ENCODE results near the gene UNC5C. TPM values are rescaled to one million over a fixed set of nuclear protein-coding genes. Genes with fewer than 3 reads are reported as not detected.

The UNC5C gene
- total and polyA plus RNA-seq, 4 donors: 0.63 to 11.2 (median 8.6) TPM

- ATAC-seq (ENCODE audit: low FRiP score) (no peak), DNase-seq (no peak)
- Histone ChIP-seq H3K27ac (ENCODE audit: low read depth in 1 of 2, low read length in 2 of 2) (no peak overlapping the region), H3K4me1 (ENCODE audit: control insufficient read depth in 1 of 2, insufficient read depth in 2 of 2, low read length in 2 of 2) (peaks cover 0 to 2% of the 10 kb centered on the region in 2 donors), H3K36me3 (ENCODE audit: control insufficient read depth in 1 of 2, insufficient read depth in 2 of 2, low read length in 1 of 2) (no peaks in the 10 kb centered on the region), H3K9me3 (ENCODE audit: control insufficient read depth, low read length) (no peaks in the 10 kb centered on the region), H3K27me3 (ENCODE audit: control insufficient read depth in 1 of 2, insufficient read depth in 2 of 2, low read length in 1 of 2) (no peaks in the 10 kb centered on the region), H3K4me3 (ENCODE audit: low read length in 2 of 2) (no peak overlapping the region)
- WGBS, 2 donors: 59 to 72% methylated on average over 1 of the region's 1 CpG
- intact Hi-C loops (cut with DNase I): no loop called here
Measured at GRCh38 chr4:95476121-95476520, 72.7 kb downstream of the UNC5C start.

DNA sequence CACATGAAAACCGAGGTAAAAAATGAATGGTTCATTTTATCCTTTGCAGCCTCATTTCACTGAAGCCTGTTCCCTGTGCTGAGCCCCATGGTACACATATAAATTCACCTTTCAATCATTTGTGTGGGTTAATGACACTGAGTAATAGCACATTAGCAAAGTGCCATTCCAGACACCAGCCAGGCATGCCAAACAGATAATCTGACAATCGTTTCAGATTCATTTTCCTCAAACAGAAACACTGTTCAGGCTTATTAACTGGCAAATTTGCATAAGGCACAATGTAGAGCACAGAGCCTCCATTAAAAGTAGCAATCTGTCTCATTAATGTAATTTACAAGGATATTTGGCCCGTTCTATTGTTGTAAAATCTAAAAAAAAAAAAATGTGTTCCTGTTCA is 76.2 kb downstream of the UNC5C start:
- ATAC-seq (ENCODE audit: low FRiP score) (no peak), DNase-seq (no peak)
- Histone ChIP-seq H3K4me3 (ENCODE audit: low read length in 2 of 2) (no peak overlapping the region), H3K9me3 (ENCODE audit: control insufficient read depth, low read length) (no peaks in the 10 kb centered on the region), H3K27me3 (ENCODE audit: control insufficient read depth in 1 of 2, insufficient read depth in 2 of 2, low read length in 1 of 2) (no peaks in the 10 kb centered on the region), H3K36me3 (ENCODE audit: control insufficient read depth in 1 of 2, insufficient read depth in 2 of 2, low read length in 1 of 2) (no peaks in the 10 kb centered on the region), H3K4me1 (ENCODE audit: control insufficient read depth in 1 of 2, insufficient read depth in 2 of 2, low read length in 2 of 2) (peaks cover 0 to 1% of the 10 kb centered on the region in 2 donors), H3K27ac (ENCODE audit: low read depth in 1 of 2, low read length in 2 of 2) (no peak overlapping the region)
- intact Hi-C loops (cut with DNase I): no loop called here
- 52 to 54% methylated on average over 3 of the region's 3 CpGs for WGBS, 2 donors

DNA sequence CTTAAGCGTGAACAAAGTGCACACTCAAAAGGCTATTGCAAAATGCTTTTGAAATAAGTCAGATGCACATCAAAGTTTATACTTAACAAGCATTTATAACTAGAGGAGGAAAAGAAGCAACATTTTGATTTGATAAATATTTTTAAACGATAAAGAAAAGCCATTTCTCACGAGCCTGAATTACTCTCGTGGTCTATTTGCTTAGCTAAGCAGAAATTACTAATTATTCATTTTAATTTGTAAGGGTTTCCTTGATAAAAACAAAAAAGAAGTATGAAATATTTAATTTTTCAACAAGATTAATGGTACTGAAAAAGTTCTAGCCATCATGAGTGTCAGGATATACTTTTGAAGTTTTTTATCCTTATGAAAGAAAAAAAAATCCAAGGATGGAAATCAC is 78.2 kb downstream of the UNC5C start:
- no peak for ATAC-seq (ENCODE audit: low FRiP score)
- 89 to 93% methylated on average over 4 of the region's 4 CpGs for WGBS, 2 donors

GRCh38 chr4:95469617-95470016 is 79.2 kb downstream of the UNC5C start:
- intact Hi-C loops (cut with DNase I): no loop called here
- H3K27ac ChIP-seq (ENCODE audit: low read depth in 1 of 2, low read length in 2 of 2): no peak overlapping the region
- ATAC-seq (ENCODE audit: low FRiP score): no peak
- H3K4me3 ChIP-seq (ENCODE audit: low read length in 2 of 2): no peak overlapping the region
- no peaks in the 10 kb centered on the region for H3K36me3 ChIP-seq (ENCODE audit: control insufficient read depth in 1 of 2, insufficient read depth in 2 of 2, low read length in 1 of 2)
- no peak for DNase-seq
- no peaks in the 10 kb centered on the region for H3K27me3 ChIP-seq (ENCODE audit: control insufficient read depth in 1 of 2, insufficient read depth in 2 of 2, low read length in 1 of 2)
- WGBS, 2 donors: 45 to 54% methylated on average over 1 of the region's 1 CpG
- H3K4me1 ChIP-seq (ENCODE audit: control insufficient read depth in 1 of 2, insufficient read depth in 2 of 2, low read length in 2 of 2): no peaks in the 10 kb centered on the region
- no peaks in the 10 kb centered on the region for H3K9me3 ChIP-seq (ENCODE audit: control insufficient read depth, low read length)

More for the DNA sequence above, 78.2 kb downstream of the UNC5C start:
- H3K36me3 ChIP-seq (ENCODE audit: control insufficient read depth in 1 of 2, insufficient read depth in 2 of 2, low read length in 1 of 2): no peaks in the 10 kb centered on the region
- intact Hi-C loops (cut with DNase I): no loop called here
- H3K27ac ChIP-seq (ENCODE audit: low read depth in 1 of 2, low read length in 2 of 2): no peak overlapping the region
- H3K9me3 ChIP-seq (ENCODE audit: control insufficient read depth, low read length): no peaks in the 10 kb centered on the region
- no peak overlapping the region for H3K4me3 ChIP-seq (ENCODE audit: low read length in 2 of 2)
- DNase-seq: no peak
- no peaks in the 10 kb centered on the region for H3K27me3 ChIP-seq (ENCODE audit: control insufficient read depth in 1 of 2, insufficient read depth in 2 of 2, low read length in 1 of 2)
- no peaks in the 10 kb centered on the region for H3K4me1 ChIP-seq (ENCODE audit: control insufficient read depth in 1 of 2, insufficient read depth in 2 of 2, low read length in 2 of 2)

DNA sequence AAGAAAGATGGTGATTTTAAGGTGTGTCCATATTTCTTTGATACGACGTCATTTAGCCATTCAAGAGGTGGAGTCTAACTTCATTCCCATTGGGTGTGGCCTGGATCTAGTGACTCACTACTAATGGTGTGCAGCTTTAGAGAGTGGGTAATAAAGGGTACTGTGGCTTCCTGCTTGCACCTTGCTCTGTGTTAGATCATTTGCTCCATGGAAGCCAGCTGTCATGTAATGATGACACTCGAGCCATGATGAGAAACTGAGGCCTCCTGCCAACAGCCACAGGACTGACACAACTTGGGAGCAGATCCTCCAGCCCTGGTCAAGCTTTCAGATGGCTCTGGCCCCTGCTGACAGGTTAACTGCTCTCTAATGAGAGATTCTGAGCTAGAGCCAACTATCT is 82.0 kb downstream of the UNC5C start:
- ATAC-seq (ENCODE audit: low FRiP score): no peak
- no peak for DNase-seq
- no peaks in the 10 kb centered on the region for H3K4me1 ChIP-seq (ENCODE audit: control insufficient read depth in 1 of 2, insufficient read depth in 2 of 2, low read length in 2 of 2)
- intact Hi-C loops (cut with DNase I): no loop called here
- H3K36me3 ChIP-seq (ENCODE audit: control insufficient read depth in 1 of 2, insufficient read depth in 2 of 2, low read length in 1 of 2): no peaks in the 10 kb centered on the region
- H3K4me3 ChIP-seq (ENCODE audit: low read length in 2 of 2): no peak overlapping the region
- no peaks in the 10 kb centered on the region for H3K9me3 ChIP-seq (ENCODE audit: control insufficient read depth, low read length)
- WGBS, 2 donors: 93 to 94% methylated on average over 3 of the region's 3 CpGs
- H3K27me3 ChIP-seq (ENCODE audit: control insufficient read depth in 1 of 2, insufficient read depth in 2 of 2, low read length in 1 of 2): no peaks in the 10 kb centered on the region
- no peak overlapping the region for H3K27ac ChIP-seq (ENCODE audit: low read depth in 1 of 2, low read length in 2 of 2)

DNA sequence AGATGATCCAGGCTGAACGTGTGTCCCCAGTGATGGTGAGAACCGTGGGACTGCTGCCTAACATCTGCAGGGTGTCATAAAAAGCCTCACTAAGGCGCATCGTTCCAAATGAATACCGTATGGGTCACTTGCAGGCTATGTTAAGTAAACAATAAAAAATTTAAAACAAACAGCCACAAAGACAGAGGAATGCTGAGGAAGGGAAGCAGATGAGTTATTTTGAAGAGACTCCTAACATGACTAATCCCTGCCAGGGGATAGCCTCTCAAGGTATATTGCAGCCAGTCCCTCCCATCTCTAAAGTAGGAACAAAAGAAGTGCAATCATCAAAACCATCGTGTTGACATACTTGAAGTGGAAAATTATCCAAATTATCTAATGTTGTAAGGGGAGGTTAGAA is 83.8 kb downstream of the UNC5C start:
- no peaks in the 10 kb centered on the region for H3K36me3 ChIP-seq (ENCODE audit: control insufficient read depth in 1 of 2, insufficient read depth in 2 of 2, low read length in 1 of 2)
- H3K27me3 ChIP-seq (ENCODE audit: control insufficient read depth in 1 of 2, insufficient read depth in 2 of 2, low read length in 1 of 2): no peaks in the 10 kb centered on the region
- intact Hi-C loops (cut with DNase I): no loop called here
- ATAC-seq (ENCODE audit: low FRiP score): no peak
- peaks cover 0 to 1% of the 10 kb centered on the region in 2 donors for H3K4me1 ChIP-seq (ENCODE audit: control insufficient read depth in 1 of 2, insufficient read depth in 2 of 2, low read length in 2 of 2)
- H3K9me3 ChIP-seq (ENCODE audit: control insufficient read depth, low read length): no peaks in the 10 kb centered on the region
- H3K4me3 ChIP-seq (ENCODE audit: low read length in 2 of 2): no peak overlapping the region
- H3K27ac ChIP-seq (ENCODE audit: low read depth in 1 of 2, low read length in 2 of 2): no peak overlapping the region
- no peak for DNase-seq
- 75 to 77% methylated on average over 6 of the region's 6 CpGs for WGBS, 2 donors

DNA sequence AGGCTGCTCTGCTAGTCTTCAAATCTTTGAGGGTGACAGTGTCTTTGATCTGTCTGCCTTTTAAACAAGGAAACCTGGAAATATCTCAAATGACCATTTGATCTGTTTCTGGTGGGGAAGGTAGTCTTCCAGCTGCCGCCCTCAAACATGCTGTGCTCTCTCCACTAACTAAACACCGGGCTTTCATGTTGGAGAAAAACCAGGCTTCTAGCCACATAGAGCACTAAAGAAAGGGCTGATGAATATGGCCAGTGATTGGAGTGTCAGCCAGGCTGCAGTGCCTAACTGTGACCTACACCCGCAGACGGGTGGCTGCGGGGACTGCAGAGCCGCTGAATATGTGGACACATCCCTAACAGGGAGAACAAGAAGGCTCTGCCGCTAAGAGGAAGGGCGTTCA is 85.9 kb downstream of the UNC5C start:
- no peak for ATAC-seq (ENCODE audit: low FRiP score)
- no peaks in the 10 kb centered on the region for H3K9me3 ChIP-seq (ENCODE audit: control insufficient read depth, low read length)
- 84 to 92% methylated on average over 8 of the region's 8 CpGs for WGBS, 2 donors

GRCh38 chr4:95457353-95457752 is 91.4 kb downstream of the UNC5C start:
- H3K27me3 ChIP-seq (ENCODE audit: control insufficient read depth in 1 of 2, insufficient read depth in 2 of 2, low read length in 1 of 2): peaks cover 0 to 2% of the 10 kb centered on the region in 2 donors
- H3K4me3 ChIP-seq (ENCODE audit: low read length in 2 of 2): no peak overlapping the region
- H3K27ac ChIP-seq (ENCODE audit: low read depth in 1 of 2, low read length in 2 of 2): no peak overlapping the region
- no peak for ATAC-seq (ENCODE audit: low FRiP score)
- no peaks in the 10 kb centered on the region for H3K36me3 ChIP-seq (ENCODE audit: control insufficient read depth in 1 of 2, insufficient read depth in 2 of 2, low read length in 1 of 2)
- no peaks in the 10 kb centered on the region for H3K9me3 ChIP-seq (ENCODE audit: control insufficient read depth, low read length)
- H3K4me1 ChIP-seq (ENCODE audit: control insufficient read depth in 1 of 2, insufficient read depth in 2 of 2, low read length in 2 of 2): peaks cover 0 to 1% of the 10 kb centered on the region in 2 donors
- intact Hi-C loops (cut with DNase I): no loop called here
- WGBS, 2 donors: 77 to 83% methylated on average over 4 of the region's 4 CpGs
- no peak for DNase-seq

More for the DNA sequence above, 85.9 kb downstream of the UNC5C start:
- H3K36me3 ChIP-seq (ENCODE audit: control insufficient read depth in 1 of 2, insufficient read depth in 2 of 2, low read length in 1 of 2): no peaks in the 10 kb centered on the region
- H3K27me3 ChIP-seq (ENCODE audit: control insufficient read depth in 1 of 2, insufficient read depth in 2 of 2, low read length in 1 of 2): no peaks in the 10 kb centered on the region
- peaks cover 0 to 1% of the 10 kb centered on the region in 2 donors for H3K4me1 ChIP-seq (ENCODE audit: control insufficient read depth in 1 of 2, insufficient read depth in 2 of 2, low read length in 2 of 2)
- intact Hi-C loops (cut with DNase I): no loop called here
- H3K4me3 ChIP-seq (ENCODE audit: low read length in 2 of 2): no peak overlapping the region
- DNase-seq: no peak
- H3K27ac ChIP-seq (ENCODE audit: low read depth in 1 of 2, low read length in 2 of 2): no peak overlapping the region

GRCh38 chr4:95450294-95450693 is 98.5 kb downstream of the UNC5C start:
- no peaks in the 10 kb centered on the region for H3K4me1 ChIP-seq (ENCODE audit: control insufficient read depth in 1 of 2, insufficient read depth in 2 of 2, low read length in 2 of 2)
- intact Hi-C loops (cut with DNase I): no loop called here
- peaks cover 0 to 2% of the 10 kb centered on the region in 2 donors for H3K27me3 ChIP-seq (ENCODE audit: control insufficient read depth in 1 of 2, insufficient read depth in 2 of 2, low read length in 1 of 2)
- no peak overlapping the region for H3K4me3 ChIP-seq (ENCODE audit: low read length in 2 of 2)
- H3K27ac ChIP-seq (ENCODE audit: low read depth in 1 of 2, low read length in 2 of 2): no peak overlapping the region
- no peaks in the 10 kb centered on the region for H3K36me3 ChIP-seq (ENCODE audit: control insufficient read depth in 1 of 2, insufficient read depth in 2 of 2, low read length in 1 of 2)
- 62 to 94% methylated on average over 2 of the region's 2 CpGs for WGBS, 2 donors
- no peaks in the 10 kb centered on the region for H3K9me3 ChIP-seq (ENCODE audit: control insufficient read depth, low read length)
- ATAC-seq (ENCODE audit: low FRiP score) (no peak), DNase-seq (no peak)
